CD4-positive, alpha-beta memory T cell (primary cell): ENCODE measurements around the gene TUBG1. TPM values are rescaled to one million over a fixed set of nuclear protein-coding genes. Genes with fewer than 3 reads are reported as not detected.
A peak's percentile ranks its signal among the peaks of the same experiment; 100 is the strongest.

Experiments used
- CTCF ChIA-PET: fragments of 350-600 bp; sonication (Branson Sonifier 250); formaldehyde crosslinking; loops from one replicate; lab custom pipeline; 2021; ENCODE audit warnings: inconsistent platforms; ENCODE audit not compliant: partially characterized antibody; lab: Charles Lee
- POLR2A ChIA-PET: fragments of 350-600 bp; sonication (Branson Sonifier 250); formaldehyde crosslinking; loops from one replicate; lab custom pipeline; 2021; ENCODE audit not compliant: partially characterized antibody; lab: Charles Lee
- DNase-seq, 5 donors: peaks; one replicate each; pipeline versions ENCODE4 v3.0.0 to v3.0.0-alpha.2; 2020 to 2022; ENCODE audit warnings: mixed read lengths in 1 of 5
- H3K27ac ChIP-seq: one replicate; pipeline ENCODE4 v1.7.0; 2013; ENCODE audit warnings: low read depth, low read length
- H3K27me3 ChIP-seq: 2 replicates; pipeline ENCODE4 v1.7.0; 2013; ENCODE audit warnings: mild to moderate bottlenecking, low read length, moderate library complexity; ENCODE audit not compliant: insufficient read depth
- H3K36me3 ChIP-seq: 2 replicates; pipeline ENCODE4 v1.7.0; 2013; ENCODE audit warnings: mild to moderate bottlenecking, low read length, moderate library complexity; ENCODE audit not compliant: insufficient read depth
- H3K4me1 ChIP-seq: 2 replicates; pipeline ENCODE4 v1.7.0; 2013; ENCODE audit warnings: mild to moderate bottlenecking, low read length, moderate library complexity; ENCODE audit not compliant: insufficient read depth
- H3K4me3 ChIP-seq, 2 donors: one replicate each; pipeline ENCODE4 v1.7.0; 2013; ENCODE audit warnings: low read length in 2 of 2, mild to moderate bottlenecking in 1 of 2
- H3K9me3 ChIP-seq, 2 donors: one replicate each; pipeline ENCODE4 v1.7.0; 2013; ENCODE audit warnings: low read length in 2 of 2, control low read depth in 1 of 2; ENCODE audit not compliant: control insufficient read depth in 1 of 2
- H3K27ac Mint-ChIP-seq, 7 donors: one replicate each; pipeline ENCODE4 v1.8.0; 2020 to 2021; ENCODE audit warnings: mixed read lengths in 7 of 7, mild to moderate bottlenecking in 6 of 7, inconsistent platforms in 3 of 7, moderate library complexity in 3 of 7
- H3K27me3 Mint-ChIP-seq, 2 donors: one replicate each; pipeline ENCODE4 v1.8.0; 2020 to 2021; ENCODE audit warnings: mixed read lengths in 2 of 2
- H3K36me3 Mint-ChIP-seq, 2 donors: one replicate each; pipeline ENCODE4 v1.8.0; 2020 to 2021; ENCODE audit warnings: mixed read lengths in 2 of 2, inconsistent platforms in 1 of 2, mild to moderate bottlenecking in 1 of 2
- H3K4me1 Mint-ChIP-seq, 4 donors: one replicate each; pipeline ENCODE4 v1.8.0; 2020 to 2021; ENCODE audit warnings: mixed read lengths in 4 of 4, mild to moderate bottlenecking in 1 of 4
- H3K4me3 Mint-ChIP-seq, 8 donors: one replicate each; pipeline ENCODE4 v1.8.0; 2020 to 2021; ENCODE audit warnings: mixed read lengths in 8 of 8, mild to moderate bottlenecking in 7 of 8, moderate library complexity in 6 of 8, inconsistent platforms in 3 of 8
- H3K9me3 Mint-ChIP-seq, 8 donors: one replicate each; pipeline ENCODE4 v1.8.0; 2020 to 2021; ENCODE audit warnings: mixed read lengths in 8 of 8, mild to moderate bottlenecking in 5 of 8, inconsistent platforms in 3 of 8, moderate library complexity in 1 of 8
- intact Hi-C: fragments of 100-400 bp; cut with micrococcal nuclease; formaldehyde crosslinking; loops from one replicate; pipeline ENCODE4 v1.15.1; 2023
- polyA plus RNA-seq, 2 donors: library from polyadenylated mRNA; unstranded; fragments of 300-500 nt; fragmentation: Illumina TruSeq; gene quantifications; one replicate each; pipeline ENCODE4 v1.2.3, GENCODE V29; 2021
- total RNA-seq, 2 experiments: library from RNA; stranded (reverse); gene quantifications; one replicate each; pipeline ENCODE4 v1.2.3, GENCODE V29; 2021

The TUBG1 gene
- total and polyA plus RNA-seq, 4 experiments from 2014 or later = 6.4 to 16.5 (median 13.2) TPM

DNA sequence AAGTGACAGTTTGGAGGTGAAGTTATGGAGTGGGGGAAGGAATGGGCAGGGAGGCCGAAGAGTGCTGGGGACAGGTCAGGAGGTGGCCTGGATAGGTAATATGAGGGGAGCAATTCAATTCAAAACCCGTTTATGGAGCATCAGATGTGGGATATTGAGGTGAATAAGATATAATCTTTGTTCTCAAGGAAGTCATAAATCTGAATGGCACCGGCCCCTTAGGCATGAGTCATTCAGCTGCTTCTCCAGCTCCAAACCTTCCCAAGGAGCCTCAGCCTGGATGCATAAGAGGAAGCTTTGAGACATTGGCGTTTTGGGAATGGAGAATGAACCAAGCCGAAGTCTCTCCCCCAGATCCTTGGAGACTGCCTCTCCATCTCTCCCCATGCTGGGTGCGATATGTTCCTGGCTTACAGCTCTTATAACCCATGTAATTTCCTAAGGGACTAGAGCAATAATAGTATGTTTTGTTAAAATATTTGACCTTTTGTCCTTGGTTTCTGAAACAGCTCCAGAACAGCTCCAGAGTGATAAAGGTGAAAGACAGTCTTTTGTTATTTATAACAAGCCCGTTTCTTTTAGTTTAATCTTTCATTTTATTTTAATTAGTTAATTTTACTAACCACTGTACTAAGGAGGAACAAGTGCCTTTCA, 51.3 kb downstream of the TUBG1 start:
- Histone ChIP-seq H3K4me3 (no peak overlapping the region), H3K27me3 (no peaks in the 10 kb centered on the region), H3K4me1 (peaks cover 12% of the 10 kb centered on the region), H3K36me3 (no peaks in the 10 kb centered on the region), H3K27ac (no peak overlapping the region), H3K9me3 (no peaks in the 10 kb centered on the region)
- ChIA-PET CTCF (no interaction called here), POLR2A (interaction anchor here (2.9 kb wide), 1 partner anchor 11 kb away, joined by 9 read pairs; no protein-coding TSS in a partner anchor)
- Mint-ChIP-seq H3K27ac (peak overlapping the region in 1 of 7 donors; percentile 4), H3K27me3 (no peaks in the 10 kb centered on the region), H3K9me3 (no peaks in the 10 kb centered on the region), H3K4me1 (peaks cover 8 to 17% (median 16%) of the 10 kb centered on the region in 4 donors), H3K36me3 (peaks cover 8 to 10% of the 10 kb centered on the region in 2 donors), H3K4me3 (peak overlapping the region in 5 of 8 donors; percentile 6 to 41 (median 18))
- intact Hi-C loops = no loop called here
- DNase-seq = no peak

Other genes starting within 250 kb of the TUBG1 start
- 100 to 1,000 TPM; 129 to 131 TPM for gene STAT3, start 221.2 kb upstream of the TUBG1 start, total RNA-seq
- 100 to 1,000 TPM; 103 to 147 TPM for gene STAT3, start 221.2 kb upstream of the TUBG1 start, polyA plus RNA-seq
- gene CAVIN1, start 186.4 kb upstream of the TUBG1 start, total RNA-seq = under 1 TPM; 0.52 to 0.61 TPM
- gene CAVIN1, start 186.4 kb upstream of the TUBG1 start, polyA plus RNA-seq = 1 to 10 TPM in 1 of 2 donors, not detected in 1; 1.5 TPM
- gene ATP6V0A1, start 150.8 kb upstream of the TUBG1 start, total RNA-seq = 10 to 100 TPM; 13.1 to 15.9 TPM
- 1 to 10 TPM; 3.9 to 6.4 TPM for gene ATP6V0A1, start 150.8 kb upstream of the TUBG1 start, polyA plus RNA-seq
- 10 to 100 TPM; 20.6 to 22.8 TPM for gene NAGLU, start 73.4 kb upstream of the TUBG1 start, total RNA-seq
- 10 to 100 TPM in 1 of 2 donors, 1 to 10 TPM in 1; 8.5 to 15.5 TPM for gene NAGLU, start 73.4 kb upstream of the TUBG1 start, polyA plus RNA-seq
- gene HSD17B1, start 56.8 kb upstream of the TUBG1 start, total RNA-seq = 1 to 10 TPM; 1.2 TPM
- gene HSD17B1, start 56.8 kb upstream of the TUBG1 start, polyA plus RNA-seq = under 1 TPM; 0.07 to 0.88 TPM
- 10 to 100 TPM; 65.2 to 71.1 TPM for gene COASY, start 47.5 kb upstream of the TUBG1 start, total RNA-seq
- gene COASY, start 47.5 kb upstream of the TUBG1 start, polyA plus RNA-seq = 10 to 100 TPM; 44.6 to 66.0 TPM
- 10 to 100 TPM; 73.3 to 73.7 TPM for gene MLX, start 42.6 kb upstream of the TUBG1 start, total RNA-seq
- 10 to 100 TPM; 38.1 to 53.6 TPM for gene MLX, start 42.6 kb upstream of the TUBG1 start, polyA plus RNA-seq
- gene PSMC3IP, start 32.0 kb upstream of the TUBG1 start, total RNA-seq = 1 to 10 TPM; 3.4 to 4.5 TPM
- gene PSMC3IP, start 32.0 kb upstream of the TUBG1 start, polyA plus RNA-seq = 1 to 10 TPM in 1 of 2 donors, under 1 TPM in 1; 0.93 to 1.9 TPM
- 100 to 1,000 TPM; 128 to 134 TPM for gene RETREG3, start 309 bp upstream of the TUBG1 start, total RNA-seq
- 100 to 1,000 TPM; 106 to 123 TPM for gene RETREG3, start 309 bp upstream of the TUBG1 start, polyA plus RNA-seq
- gene TUBG2, start 49.6 kb downstream of the TUBG1 start, total RNA-seq = 10 to 100 TPM; 18.1 to 19.1 TPM
- gene TUBG2, start 49.6 kb downstream of the TUBG1 start, polyA plus RNA-seq = 1 to 10 TPM; 3.0 to 5.0 TPM
- gene PLEKHH3, start 67.3 kb downstream of the TUBG1 start, total RNA-seq = under 1 TPM; 0.15 to 0.22 TPM
- under 1 TPM; 0.16 to 0.32 TPM for gene PLEKHH3, start 67.3 kb downstream of the TUBG1 start, polyA plus RNA-seq
- under 1 TPM; 0.53 to 0.81 TPM for gene CCR10, start 72.2 kb downstream of the TUBG1 start, total RNA-seq
- 10 to 100 TPM in 1 of 2 donors, 1 to 10 TPM in 1; 9.1 to 10.7 TPM for gene CCR10, start 72.2 kb downstream of the TUBG1 start, polyA plus RNA-seq
- gene CNTNAP1, start 72.8 kb downstream of the TUBG1 start, total RNA-seq = 1 to 10 TPM; 2.5 to 3.0 TPM
- 1 to 10 TPM in 1 of 2 donors, not detected in 1; 1.2 TPM for gene CNTNAP1, start 72.8 kb downstream of the TUBG1 start, polyA plus RNA-seq
- gene EZH1, start 135.4 kb downstream of the TUBG1 start, total RNA-seq = 100 to 1,000 TPM; 184 to 192 TPM
- gene EZH1, start 135.4 kb downstream of the TUBG1 start, polyA plus RNA-seq = 10 to 100 TPM; 20.1 to 38.6 TPM
- gene RAMP2, start 151.5 kb downstream of the TUBG1 start, total RNA-seq = not detected
- not detected for gene RAMP2, start 151.5 kb downstream of the TUBG1 start, polyA plus RNA-seq
- 10 to 100 TPM; 39.3 to 43.6 TPM for gene VPS25, start 163.8 kb downstream of the TUBG1 start, total RNA-seq
- gene VPS25, start 163.8 kb downstream of the TUBG1 start, polyA plus RNA-seq = 10 to 100 TPM; 39.8 to 63.3 TPM
- under 1 TPM; 0.14 to 0.41 TPM for gene WNK4, start 170.9 kb downstream of the TUBG1 start, total RNA-seq
- not detected for gene WNK4, start 170.9 kb downstream of the TUBG1 start, polyA plus RNA-seq
- 10 to 100 TPM; 27.7 to 30.1 TPM for gene COA3, start 189.0 kb downstream of the TUBG1 start, total RNA-seq
- gene COA3, start 189.0 kb downstream of the TUBG1 start, polyA plus RNA-seq = 100 to 1,000 TPM; 110 to 153 TPM
- gene CNTD1, start 189.2 kb downstream of the TUBG1 start, total RNA-seq = not detected
- under 1 TPM; 0.22 to 0.43 TPM for gene CNTD1, start 189.2 kb downstream of the TUBG1 start, polyA plus RNA-seq
- 100 to 1,000 TPM; 103 to 104 TPM for gene BECN1, start 214.6 kb downstream of the TUBG1 start, total RNA-seq
- 100 to 1,000 TPM; 135 to 190 TPM for gene BECN1, start 214.6 kb downstream of the TUBG1 start, polyA plus RNA-seq
- gene PSME3, start 223.7 kb downstream of the TUBG1 start, total RNA-seq = 10 to 100 TPM; 65.1 to 69.9 TPM
- gene PSME3, start 223.7 kb downstream of the TUBG1 start, polyA plus RNA-seq = 100 to 1,000 TPM; 125 to 171 TPM
- gene AOC2, start 234.9 kb downstream of the TUBG1 start, total RNA-seq = 1 to 10 TPM; 2.7 TPM
- under 1 TPM in 1 of 2 donors, not detected in 1; 0.17 TPM for gene AOC2, start 234.9 kb downstream of the TUBG1 start, polyA plus RNA-seq
- 1 to 10 TPM in 1 of 2 experiments, under 1 TPM in 1; 0.58 to 1.2 TPM for gene AOC3, start 241.5 kb downstream of the TUBG1 start, total RNA-seq
- gene AOC3, start 241.5 kb downstream of the TUBG1 start, polyA plus RNA-seq = not detected